Heart left ventricle (tissue), 16 donors: ENCODE results near the gene PHKB. TPM values are rescaled to one million over a fixed set of nuclear protein-coding genes. Genes with fewer than 3 reads are reported as not detected.

ENCODE experiments used
- ATAC-seq, 4 donors: fragments of 200-7000 bp; cut with Tn5 transposase; one replicate each; pipeline ENCODE4 v1.9.1; 2020 to 2022; ENCODE audit warnings: moderate library complexity in 4 of 4, mild to moderate bottlenecking in 3 of 4, moderate number of reproducible peaks in 1 of 4
- DNase-seq, 5 donors: peaks; one replicate each; pipeline ENCODE4 v3.0.0-alpha.2; 2020
- H3K27ac ChIP-seq, 12 donors: fragments of 200-600 bp; sonication (generic) in 4 of 12; one replicate each; pipeline versions ENCODE4 v1.5.0 to v1.8.0; 2016 to 2022; ENCODE audit warnings: mild to moderate bottlenecking in 2 of 12
- H3K27me3 ChIP-seq, 9 donors: fragments of 200-600 bp; sonication (generic) in 2 of 9; one replicate each; pipeline versions ENCODE4 v1.5.1 to v1.8.0; 2016 to 2022; ENCODE audit warnings: mild to moderate bottlenecking in 3 of 9
- H3K36me3 ChIP-seq, 9 donors: fragments of 200-600 bp; sonication (generic) in 2 of 9; one replicate each; pipeline versions ENCODE4 v1.5.0 to v1.8.0; 2018 to 2022; ENCODE audit warnings: mild to moderate bottlenecking in 2 of 9
- H3K4me1 ChIP-seq, 12 donors: fragments of 200-600 bp; sonication (generic) in 4 of 12; one replicate each; pipeline versions ENCODE4 v1.5.0 to v1.8.0; 2016 to 2022; ENCODE audit warnings: mild to moderate bottlenecking in 3 of 12
- H3K4me3 ChIP-seq, 12 donors: fragments of 200-600 bp; sonication (generic) in 4 of 12; one replicate each; pipeline versions ENCODE4 v1.5.0 to v1.8.0; 2017 to 2022; ENCODE audit warnings: mild to moderate bottlenecking in 9 of 12, moderate library complexity in 4 of 12
- H3K9me3 ChIP-seq, 12 donors: fragments of 200-600 bp; sonication (generic) in 4 of 12; one replicate each; pipeline versions ENCODE4 v1.5.0 to v1.8.0; 2016 to 2022; ENCODE audit warnings: mild to moderate bottlenecking in 1 of 12
- POLR2A ChIP-seq, 2 donors: fragments of 450-650 bp; IDR thresholded peaks; one replicate each; pipeline ENCODE4 v1.6.1; 2017; ENCODE audit warnings: antibody characterized with exemption in 2 of 2, mild to moderate bottlenecking in 2 of 2, moderate library complexity in 2 of 2
- WGBS, 4 donors: extraction: QIAGEN DNeasy Blood & Tissue Kit in 2 of 4; methylation state at CpG; one replicate each; pipeline versions ENCODE4 v1.1.5 to v1.1.7; 2013 to 2018; 5-methylcytosine and 5-hydroxymethylcytosine counted together
- intact Hi-C, 10 donors: fragments of 100-400 bp; cut with DNase I; formaldehyde crosslinking; loops; one replicate each; pipeline versions ENCODE4 v1.11.1 to v1.14.2; 2022
- polyA plus RNA-seq, 2 donors: library from polyadenylated mRNA; stranded (reverse); fragments of 200-250 nt; gene quantifications; one replicate each; pipeline ENCODE4 v1.2.3, GENCODE V29; 2013
- total RNA-seq, 9 donors: library from RNA; depleted of rRNA in 2 of 9; stranded (reverse); fragments of >200 nt in 2 of 9; fragmentation: NEBNext Ultra II Directional in 3 of 9; extraction: Animal tissue kit (Norgen Biotek cat#: 25700) in 3 of 9; gene quantifications; one replicate each; pipeline versions ENCODE4 v1.1.0 to v1.2.4, GENCODE V29; 2016 to 2023
- TF ChIP-seq, protein P1 (sequence below), 12 donors: fragments of 200-600 bp; sonication (generic) in 4 of 12; IDR thresholded peaks; one replicate each; pipeline versions ENCODE4 v1.5.0 to v1.8.0; 2018 to 2022; ENCODE audit warnings: antibody characterized with exemption in 12 of 12, mild to moderate bottlenecking in 5 of 12
- donor health status: ischemic (EF 13 %, LVEDD 7.1; RV severe dilation, severe dysfunction).
- donor health status: healthy with polysubstance abuse.
- donor health status: DM: no; HTN: yes; CAD: no.
- donor health status: DM: no; HTN: no; CAD: no.
- donor health status: ischemic (EF 25% LVEDD 6.9; RV normal size, moderate dysfunction).
- donor health status: ischemic (EF 25% LVEDD 5.7; RV mildly dilated, moderate dysfunction).
- donor health status: healthy.
- donor health status: DM: yes; HTN: yes; CAD: no.
- donor health status: ischemic (EF 35%, LVEDD 5.7; RV mildly dilated, moderate dysfunction).
- donor health status: nonischemic (EF 11% LVEDD 7.7; RV severe dilation, severe dysfunction).
- donor health status: DM: yes; HTN: yes; CAD: no.
- donor health status: PGD.
- donor health status: ischemic (EF 29% LVEDD 5.4; RV normal size, mild dysfunction).
- donor health status: nonischemic (EF 23%, LVEDD 6.1; RV moderate dilation, normal function).

The PHKB gene
- total and polyA plus RNA-seq, 11 donors = 14.2 to 70.1 (median 61.3) TPM

DNA sequence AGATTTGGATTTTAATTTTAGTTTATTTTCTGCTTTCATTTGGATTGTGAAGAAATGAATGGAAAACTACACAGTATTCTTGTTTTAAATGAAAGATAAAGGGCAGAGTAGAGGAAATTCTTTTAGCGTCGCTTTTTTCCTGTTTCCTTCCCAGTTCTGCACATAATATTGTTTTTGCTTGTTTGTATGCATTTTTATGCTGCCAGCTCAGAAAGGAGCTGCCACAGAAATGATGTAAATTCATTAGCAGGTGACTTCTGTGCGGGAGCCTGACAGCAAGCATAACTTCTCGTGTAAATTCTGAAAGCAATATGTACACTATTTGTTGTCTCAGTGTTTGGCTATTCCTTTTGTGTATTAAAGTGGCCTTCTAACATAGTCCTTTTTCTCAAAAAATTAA, 234.6 kb downstream of the PHKB start:
- no peak for DNase-seq
- WGBS, 4 donors = 89 to 94% (median 92%) methylated on average over 4 of the region's 4 CpGs
- peaks cover 0 to 95% (median 69%) of the 10 kb centered on the region in 9 donors for H3K36me3 ChIP-seq
- no peak overlapping the region for H3K27ac ChIP-seq
- intact Hi-C loops = loop anchor here in 2 of 10 donors (10.0 kb wide), 1 partner anchor 459 kb away; the partner anchor contains the start of gene ABCC12 (in 2 of the 2)
- TF ChIP-seq, protein P1, sequence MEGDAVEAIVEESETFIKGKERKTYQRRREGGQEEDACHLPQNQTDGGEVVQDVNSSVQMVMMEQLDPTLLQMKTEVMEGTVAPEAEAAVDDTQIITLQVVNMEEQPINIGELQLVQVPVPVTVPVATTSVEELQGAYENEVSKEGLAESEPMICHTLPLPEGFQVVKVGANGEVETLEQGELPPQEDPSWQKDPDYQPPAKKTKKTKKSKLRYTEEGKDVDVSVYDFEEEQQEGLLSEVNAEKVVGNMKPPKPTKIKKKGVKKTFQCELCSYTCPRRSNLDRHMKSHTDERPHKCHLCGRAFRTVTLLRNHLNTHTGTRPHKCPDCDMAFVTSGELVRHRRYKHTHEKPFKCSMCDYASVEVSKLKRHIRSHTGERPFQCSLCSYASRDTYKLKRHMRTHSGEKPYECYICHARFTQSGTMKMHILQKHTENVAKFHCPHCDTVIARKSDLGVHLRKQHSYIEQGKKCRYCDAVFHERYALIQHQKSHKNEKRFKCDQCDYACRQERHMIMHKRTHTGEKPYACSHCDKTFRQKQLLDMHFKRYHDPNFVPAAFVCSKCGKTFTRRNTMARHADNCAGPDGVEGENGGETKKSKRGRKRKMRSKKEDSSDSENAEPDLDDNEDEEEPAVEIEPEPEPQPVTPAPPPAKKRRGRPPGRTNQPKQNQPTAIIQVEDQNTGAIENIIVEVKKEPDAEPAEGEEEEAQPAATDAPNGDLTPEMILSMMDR (IDR thresholded peaks at IDR 0.05) = no peak
- no peak for TF ChIP-seq POLR2A (IDR thresholded peaks at IDR 0.05)
- no peak for ATAC-seq
- H3K4me1 ChIP-seq = no peaks in the 10 kb centered on the region
- H3K4me3 ChIP-seq = no peak overlapping the region
- H3K27me3 ChIP-seq = no peaks in the 10 kb centered on the region
- H3K9me3 ChIP-seq = no peaks in the 10 kb centered on the region

DNA sequence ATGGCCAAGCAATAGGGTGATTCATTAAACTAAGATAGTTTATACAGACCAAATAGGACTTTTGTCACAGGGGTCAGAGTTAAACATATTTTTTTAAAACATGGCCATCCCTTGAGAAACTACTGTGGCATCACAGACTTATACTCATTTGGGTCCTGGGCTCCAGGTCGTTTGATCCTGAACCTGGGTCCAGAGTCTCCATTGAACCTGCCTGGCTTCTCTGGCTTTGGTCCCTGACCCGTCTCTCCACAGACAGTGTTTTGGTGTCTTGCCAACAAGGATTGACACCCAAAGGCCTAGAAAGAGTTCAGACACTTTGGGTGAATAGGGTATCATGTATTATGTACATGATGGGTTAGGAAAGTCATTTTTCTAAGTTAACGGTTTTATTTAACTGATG, 236.7 kb downstream of the PHKB start:
- DNase-seq (no peak), ATAC-seq (no peak)
- WGBS, 4 donors = 79 to 84% (median 80%) methylated on average over 3 of the region's 3 CpGs
- H3K27me3 ChIP-seq = no peaks in the 10 kb centered on the region
- no peaks in the 10 kb centered on the region for H3K4me1 ChIP-seq
- H3K9me3 ChIP-seq = no peaks in the 10 kb centered on the region
- no peak overlapping the region for H3K4me3 ChIP-seq
- no peak overlapping the region for H3K27ac ChIP-seq
- intact Hi-C loops = loop anchor here in 2 of 10 donors (10.0 kb wide), 1 partner anchor 457 kb away; the partner anchor contains the start of gene ABCC12 (in 2 of the 2)
- TF ChIP-seq, protein P1 (IDR thresholded peaks at IDR 0.05) = no peak
- TF ChIP-seq POLR2A (IDR thresholded peaks at IDR 0.05) = no peak
- peaks cover 0 to 84% (median 73%) of the 10 kb centered on the region in 9 donors for H3K36me3 ChIP-seq

DNA sequence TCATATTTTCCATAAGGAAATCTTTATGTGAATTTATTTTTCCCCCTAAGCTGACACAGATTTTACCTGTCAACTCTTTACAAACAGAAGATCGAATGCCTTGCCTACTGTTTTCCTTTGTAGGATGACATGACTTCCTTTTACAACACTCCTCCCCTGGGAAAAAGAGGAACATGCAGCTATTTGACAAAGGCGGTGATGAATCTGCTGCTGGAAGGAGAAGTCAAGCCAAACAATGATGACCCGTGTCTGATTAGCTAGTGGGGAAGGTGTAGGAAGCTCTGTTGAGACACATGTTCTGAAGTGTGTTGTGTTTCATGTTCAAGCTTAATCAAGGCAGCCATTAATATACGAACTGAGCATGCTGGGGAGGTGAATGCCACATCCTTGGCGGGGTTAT, 238.0 kb downstream of the PHKB start:
- intact Hi-C loops = loop anchor here in 2 of 10 donors (10.0 kb wide), 1 partner anchor 456 kb away; the partner anchor contains the start of gene ABCC12 (in 2 of the 2)
- DNase-seq (no peak), ATAC-seq (no peak)
- no peaks in the 10 kb centered on the region for H3K9me3 ChIP-seq
- H3K36me3 ChIP-seq = peaks cover 0 to 71% (median 60%) of the 10 kb centered on the region in 9 donors
- 81 to 84% (median 82%) methylated on average over 5 of the region's 5 CpGs for WGBS, 4 donors
- H3K27me3 ChIP-seq = no peaks in the 10 kb centered on the region
- TF ChIP-seq, protein P1 (IDR thresholded peaks at IDR 0.05) = no peak
- TF ChIP-seq POLR2A (IDR thresholded peaks at IDR 0.05) = no peak
- no peak overlapping the region for H3K4me3 ChIP-seq
- no peaks in the 10 kb centered on the region for H3K4me1 ChIP-seq
- H3K27ac ChIP-seq = no peak overlapping the region

- Histone ChIP-seq H3K27me3 (no peaks in the 10 kb centered on the region), H3K27ac (no peak overlapping the region), H3K9me3 (no peaks in the 10 kb centered on the region), H3K36me3 (peaks cover 0 to 52% (median 42%) of the 10 kb centered on the region in 9 donors), H3K4me1 (no peaks in the 10 kb centered on the region), H3K4me3 (no peak overlapping the region)
- DNase-seq (no peak), ATAC-seq (no peak)
- WGBS, 4 donors = 77 to 80% (median 79%) methylated on average over 6 of the region's 6 CpGs
- TF ChIP-seq, protein P1 (IDR thresholded peaks at IDR 0.05) = no peak
- no peak for TF ChIP-seq POLR2A (IDR thresholded peaks at IDR 0.05)
- intact Hi-C loops = no loop called here
Measured at GRCh38 chr16:47700857-47701587, 239.9 kb downstream of the PHKB start.
